GM06990 (cell line): ENCODE results near the gene CCL2.

Experiments used
- DNase-seq: peaks from one replicate; pipeline ENCODE4 v3.0.0-alpha.2; 2011; ENCODE audit not compliant: insufficient read length; ENCODE audit errors: extremely low read depth
- H3K27me3 ChIP-seq: replicated peaks from 2 replicates; pipeline ENCODE4 v1.6.0; 2011; ENCODE audit warnings: low read length; ENCODE audit not compliant: control insufficient read depth, insufficient read depth
- H3K36me3 ChIP-seq: 2 replicates; pipeline ENCODE4 v1.5.1; 2011; ENCODE audit warnings: low read length; ENCODE audit not compliant: control insufficient read depth, insufficient read depth
- H3K4me3 ChIP-seq: replicated peaks from 2 replicates; pipeline ENCODE4 v1.5.1; 2011; ENCODE audit warnings: low read depth, mild to moderate bottlenecking, control low read depth, low read length
- CTCF ChIP-seq: IDR thresholded peaks from 2 replicates; pipeline ENCODE4 v1.5.1; 2011; ENCODE audit warnings: low read length, control low read depth, mild to moderate bottlenecking, inconsistent platforms; ENCODE audit not compliant: insufficient read depth, poor library complexity, severe bottlenecking

Gene CCL2

GRCh38 chr17:34301986-34302385 is 46.9 kb downstream of the CCL2 start:
- TF ChIP-seq CTCF: no peak
- Histone ChIP-seq H3K36me3 (no peaks in the 10 kb centered on the region), H3K27me3 (no peaks in the 10 kb centered on the region; the same call in 1 of the 2 replicates), H3K4me3 (no peak overlapping the region)
- DNase-seq: no peak

- no peaks in the 10 kb centered on the region; the same call in 1 of the 2 replicates for H3K27me3 ChIP-seq
- no peak for TF ChIP-seq CTCF
- H3K4me3 ChIP-seq: no peak overlapping the region
- H3K36me3 ChIP-seq: no peaks in the 10 kb centered on the region
- no peak for DNase-seq
These were observed 47.6 kb downstream of the CCL2 start for GRCh38 chr17:34302636-34303035.

DNA sequence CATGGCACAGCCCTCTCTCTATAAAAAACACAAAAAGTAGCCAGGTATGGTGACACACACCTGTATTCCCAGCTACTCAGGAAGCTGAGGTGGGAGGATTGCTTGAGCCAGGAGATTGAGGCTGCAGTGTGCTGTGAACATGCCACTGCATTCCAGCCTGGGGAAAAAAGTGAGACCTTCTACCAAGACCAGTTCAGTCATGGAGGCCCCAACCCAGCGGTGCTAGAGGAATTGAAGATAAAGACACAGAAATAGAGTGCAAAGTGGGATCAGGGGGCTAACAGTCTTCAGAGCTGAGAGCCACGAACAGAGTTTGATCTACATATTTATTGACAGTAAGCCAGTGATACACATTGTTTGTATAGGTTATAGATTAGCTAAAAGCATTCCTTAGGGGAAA is 48.5 kb downstream of the CCL2 start:
- Histone ChIP-seq H3K4me3 (no peak overlapping the region), H3K36me3 (no peaks in the 10 kb centered on the region), H3K27me3 (no peaks in the 10 kb centered on the region; the same call in 1 of the 2 replicates)
- DNase-seq: no peak
- TF ChIP-seq CTCF: no peak

- Histone ChIP-seq H3K36me3 (no peaks in the 10 kb centered on the region), H3K27me3 (no peaks in the 10 kb centered on the region; the same call in 1 of the 2 replicates), H3K4me3 (no peak overlapping the region)
- no peak for DNase-seq
- TF ChIP-seq CTCF: no peak
These were observed 50.0 kb downstream of the CCL2 start for GRCh38 chr17:34305061-34305460.

GRCh38 chr17:34305606-34306005 is 50.5 kb downstream of the CCL2 start:
- no peak for TF ChIP-seq CTCF
- no peak for DNase-seq
- H3K36me3 ChIP-seq: no peaks in the 10 kb centered on the region
- no peak overlapping the region for H3K4me3 ChIP-seq
- H3K27me3 ChIP-seq: no peaks in the 10 kb centered on the region; the same call in 1 of the 2 replicates

DNA sequence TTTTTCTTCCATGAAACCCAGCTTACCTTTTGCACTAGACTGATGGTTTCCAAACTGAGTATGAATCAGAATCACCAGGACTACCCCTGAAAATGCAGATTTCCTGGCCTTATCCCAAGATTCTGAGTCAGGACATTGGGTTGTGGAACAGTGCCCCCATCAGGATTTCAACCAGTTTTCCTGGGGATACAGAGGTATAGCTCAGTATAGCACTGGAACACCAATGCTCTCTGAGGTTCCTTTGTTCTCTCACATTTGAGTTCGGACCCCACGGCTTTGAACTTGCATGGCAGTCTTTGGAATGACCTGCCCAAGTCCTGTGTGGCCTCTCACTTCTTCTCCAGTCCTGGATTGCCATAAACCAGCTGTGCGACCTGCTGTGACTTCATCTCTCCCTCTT is 51.4 kb downstream of the CCL2 start:
- Histone ChIP-seq H3K4me3 (no peak overlapping the region), H3K27me3 (no peaks in the 10 kb centered on the region; the same call in 1 of the 2 replicates), H3K36me3 (no peaks in the 10 kb centered on the region)
- TF ChIP-seq CTCF: no peak
- no peak for DNase-seq
